Ascending aorta (tissue), 2 donors: Measurements from ENCODE around the gene ZNF207. TPM values are rescaled to one million over a fixed set of nuclear protein-coding genes. Genes with fewer than 3 reads are reported as not detected.

Source experiments
- DNase-seq, 2 donors: peaks; one replicate each; pipeline ENCODE4 v3.0.0-alpha.2; 2019; ENCODE audit warnings: low spot score in 2 of 2
- H3K27ac ChIP-seq, 2 donors: fragments of 200-600 bp; sonication (generic); one replicate each; pipeline ENCODE4 v1.5.1; 2016 to 2017; ENCODE audit warnings: mild to moderate bottlenecking in 1 of 2
- H3K27me3 ChIP-seq: fragments of 200-600 bp; sonication (generic); one replicate; pipeline ENCODE4 v1.5.1; 2017
- H3K36me3 ChIP-seq, 2 donors: fragments of 200-600 bp; sonication (generic); one replicate each; pipeline ENCODE4 v1.5.1; 2016
- H3K4me1 ChIP-seq, 2 donors: fragments of 200-600 bp; sonication (generic); one replicate each; pipeline ENCODE4 v1.5.1; 2016 to 2017; ENCODE audit warnings: mild to moderate bottlenecking in 1 of 2
- H3K4me3 ChIP-seq, 2 donors: fragments of 200-600 bp; sonication (generic); one replicate each; pipeline ENCODE4 v1.5.1; 2016 to 2017; ENCODE audit warnings: mild to moderate bottlenecking in 1 of 2
- H3K9me3 ChIP-seq, 2 donors: fragments of 200-600 bp; sonication (generic); one replicate each; pipeline ENCODE4 v1.5.1; 2016
- CTCF ChIP-seq, 3 experiments: fragments of 200-600 bp in 2 of 3; fragments of 450-650 bp in 1 of 3; sonication (generic) in 2 of 3; IDR thresholded peaks; one replicate each; pipeline ENCODE4 v1.5.1; 2016 to 2019; ENCODE audit warnings: antibody characterized with exemption in 3 of 3, mild to moderate bottlenecking in 1 of 3, moderate library complexity in 1 of 3
- intact Hi-C: fragments of 100-400 bp; cut with DNase I; formaldehyde crosslinking; loops from one replicate; pipeline ENCODE4 v1.15.1; 2023
- total RNA-seq: library from RNA; depleted of rRNA; stranded (reverse); fragments of >200 nt; gene quantifications from one replicate; pipeline ENCODE4 v1.1.0, GENCODE V29; 2016

Gene ZNF207
- total RNA-seq, 1 donor from 2014 or later = 94.2 TPM

DNA sequence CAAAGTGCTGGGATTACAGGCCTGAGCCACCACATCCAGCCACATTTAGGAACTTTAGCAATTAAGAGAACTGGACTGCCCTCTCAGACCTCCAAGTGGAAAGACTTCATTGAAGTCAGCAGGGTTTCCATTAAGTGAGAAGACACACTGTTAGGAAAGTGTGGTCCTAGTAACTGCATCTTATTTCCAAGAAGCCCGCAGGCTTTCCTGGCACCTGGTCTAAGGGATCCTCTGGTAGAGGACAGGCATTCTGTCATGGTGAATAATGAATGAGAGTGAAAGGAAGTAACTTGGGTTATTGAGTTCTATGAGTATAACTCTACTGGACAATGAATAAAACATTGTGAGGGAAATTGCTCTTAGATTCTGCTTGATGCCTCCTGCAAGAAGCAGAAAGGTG is 22.0 kb upstream of the ZNF207 start:
- Histone ChIP-seq H3K9me3 (no peaks in the 10 kb centered on the region), H3K27me3 (no peaks in the 10 kb centered on the region), H3K27ac (no peak overlapping the region), H3K4me3 (no peak overlapping the region), H3K36me3 (peaks cover 0 to 3% of the 10 kb centered on the region in 2 donors), H3K4me1 (no peaks in the 10 kb centered on the region)
- no peak for DNase-seq
- no peak for TF ChIP-seq CTCF (IDR thresholded peaks at IDR 0.05)
- intact Hi-C loops = no loop called here

GRCh38 chr17:32330147-32330546 is 19.8 kb upstream of the ZNF207 start:
- H3K36me3 ChIP-seq = peaks cover 15 to 21% of the 10 kb centered on the region in 2 donors
- H3K27me3 ChIP-seq = no peaks in the 10 kb centered on the region
- no peaks in the 10 kb centered on the region for H3K4me1 ChIP-seq
- DNase-seq = no peak
- H3K4me3 ChIP-seq = no peak overlapping the region
- no peak for TF ChIP-seq CTCF (IDR thresholded peaks at IDR 0.05)
- intact Hi-C loops = no loop called here
- no peak overlapping the region for H3K27ac ChIP-seq
- no peaks in the 10 kb centered on the region for H3K9me3 ChIP-seq

DNA sequence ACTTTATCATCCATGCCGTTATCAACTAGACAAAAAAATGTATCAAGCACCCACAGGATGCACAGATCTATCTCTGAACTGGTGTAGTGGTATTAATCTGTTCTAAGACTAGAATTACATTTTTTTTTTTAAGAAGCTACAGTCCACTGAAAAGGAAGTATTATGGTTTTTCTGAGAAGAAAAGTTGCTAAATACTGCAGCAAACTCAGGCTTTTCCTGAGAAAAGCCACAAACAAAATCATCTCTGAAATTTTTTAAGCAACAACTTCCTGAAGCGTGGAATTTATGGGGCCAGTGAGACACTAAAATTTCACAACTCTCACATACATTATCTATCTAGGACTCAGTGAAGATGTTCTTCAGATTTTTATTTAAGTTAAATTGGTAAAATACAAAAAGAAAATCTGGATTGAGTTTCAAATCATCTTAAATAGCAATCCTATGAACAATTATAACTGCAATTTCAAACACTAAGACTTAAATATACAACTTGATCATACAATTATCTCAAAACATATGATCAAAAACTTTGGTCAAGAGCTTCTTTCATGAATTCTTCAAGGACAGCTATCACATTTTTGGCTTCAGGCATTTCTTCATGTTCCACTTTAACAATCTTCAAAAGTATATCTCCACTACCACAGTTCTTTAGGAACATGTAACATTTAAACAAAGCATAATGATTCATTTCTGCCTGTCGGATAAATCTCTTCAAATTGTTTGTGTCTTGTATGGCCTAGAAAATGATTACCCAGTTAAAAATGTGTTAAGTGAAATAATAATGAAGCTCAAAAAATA is 18.5 kb upstream of the ZNF207 start:
- no peak for TF ChIP-seq CTCF (IDR thresholded peaks at IDR 0.05)
- peaks cover 20 to 27% of the 10 kb centered on the region in 2 donors for H3K36me3 ChIP-seq
- intact Hi-C loops = no loop called here

DNA sequence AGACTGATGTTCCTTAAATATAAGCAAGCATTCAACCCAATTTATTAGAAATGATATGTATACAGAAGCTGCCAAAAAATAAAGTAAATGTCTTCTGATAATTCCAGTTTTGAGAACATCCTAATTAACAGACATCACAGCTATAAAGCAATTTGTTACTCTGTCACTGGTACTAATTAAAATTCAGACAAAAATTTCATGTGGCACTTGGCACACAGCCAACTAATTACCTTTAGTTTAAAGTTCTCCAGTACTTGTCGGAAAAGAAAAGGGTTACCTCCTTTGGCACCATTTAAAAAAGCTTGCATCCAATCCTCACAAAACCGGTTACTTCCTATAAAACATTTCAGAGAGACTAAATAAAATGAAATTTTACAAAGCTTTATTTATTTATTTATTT is 16.8 kb upstream of the ZNF207 start:
- no peak for TF ChIP-seq CTCF (IDR thresholded peaks at IDR 0.05)
- Histone ChIP-seq H3K4me3 (no peak overlapping the region), H3K9me3 (no peaks in the 10 kb centered on the region), H3K27me3 (no peaks in the 10 kb centered on the region), H3K27ac (no peak overlapping the region), H3K4me1 (no peaks in the 10 kb centered on the region), H3K36me3 (peaks cover 27 to 33% of the 10 kb centered on the region in 2 donors)
- peak in 1 of 2 donors; percentile 15 for DNase-seq
- intact Hi-C loops = no loop called here

More for the DNA sequence above, 18.5 kb upstream of the ZNF207 start:
- no peaks in the 10 kb centered on the region for H3K4me1 ChIP-seq
- no peak overlapping the region for H3K27ac ChIP-seq
- H3K27me3 ChIP-seq = no peaks in the 10 kb centered on the region
- no peak for DNase-seq
- H3K9me3 ChIP-seq = no peaks in the 10 kb centered on the region
- H3K4me3 ChIP-seq = no peak overlapping the region

DNA sequence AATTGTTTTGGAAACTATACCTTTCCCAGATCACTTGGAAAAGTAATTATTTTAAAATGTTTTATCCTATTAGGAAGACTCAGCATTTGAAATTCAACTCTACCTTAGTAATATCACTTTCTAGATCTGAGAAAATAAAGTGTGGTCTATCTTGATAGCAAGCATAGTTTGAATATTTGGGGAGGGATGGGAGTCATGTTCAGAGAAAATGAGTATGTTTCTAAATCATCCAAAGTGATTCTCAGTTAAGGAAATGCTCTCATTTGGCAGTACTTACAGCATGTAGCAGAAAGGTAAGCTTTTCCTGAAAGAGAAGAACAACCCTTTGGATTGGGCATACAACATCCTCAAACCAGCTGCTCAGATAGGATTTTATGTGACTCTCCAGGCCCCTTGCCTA is 14.9 kb upstream of the ZNF207 start:
- no peaks in the 10 kb centered on the region for H3K4me1 ChIP-seq
- TF ChIP-seq CTCF (IDR thresholded peaks at IDR 0.05) = no peak
- no peak overlapping the region for H3K4me3 ChIP-seq
- H3K27ac ChIP-seq = no peak overlapping the region
- no peaks in the 10 kb centered on the region for H3K9me3 ChIP-seq
- H3K36me3 ChIP-seq = peaks cover 30 to 33% of the 10 kb centered on the region in 2 donors
- DNase-seq = no peak
- intact Hi-C loops = no loop called here
- H3K27me3 ChIP-seq = no peaks in the 10 kb centered on the region
